NCI-H187 treated with DMSO at 0.1 percent for 48 hours (cell line): ENCODE data around the gene MRTFA.
"Not testable (repeated sequence)": the region's sequence is repeated elsewhere in the genome, so short reads cannot be mapped to it uniquely, and the experiment has no call there.

ENCODE experiments used
- DNase-seq: peaks from one replicate; lab custom pipeline; 2025; lab: John Stamatoyannopoulos, UW

MRTFA gene

DNA sequence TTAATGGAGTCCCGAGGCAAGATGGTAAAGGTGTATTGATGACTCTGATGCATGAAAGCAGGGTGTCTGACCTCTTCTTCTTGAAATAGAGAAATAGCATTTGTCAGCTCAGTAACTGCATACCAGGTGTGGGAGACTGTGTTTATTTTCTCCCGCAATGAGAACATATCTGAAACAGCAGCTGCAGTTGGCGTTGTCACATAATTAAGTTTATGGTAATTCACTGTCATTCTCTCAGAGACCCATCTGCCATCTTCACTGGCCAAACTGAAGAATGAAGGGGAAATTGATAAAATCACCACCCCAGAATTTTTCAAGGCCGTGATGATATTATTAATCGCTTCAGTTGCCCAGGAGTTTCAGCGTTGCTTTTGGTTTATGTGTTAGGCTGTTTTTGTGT, 22.6 kb upstream of the MRTFA start:
- DNase-seq, result no peak

DNA sequence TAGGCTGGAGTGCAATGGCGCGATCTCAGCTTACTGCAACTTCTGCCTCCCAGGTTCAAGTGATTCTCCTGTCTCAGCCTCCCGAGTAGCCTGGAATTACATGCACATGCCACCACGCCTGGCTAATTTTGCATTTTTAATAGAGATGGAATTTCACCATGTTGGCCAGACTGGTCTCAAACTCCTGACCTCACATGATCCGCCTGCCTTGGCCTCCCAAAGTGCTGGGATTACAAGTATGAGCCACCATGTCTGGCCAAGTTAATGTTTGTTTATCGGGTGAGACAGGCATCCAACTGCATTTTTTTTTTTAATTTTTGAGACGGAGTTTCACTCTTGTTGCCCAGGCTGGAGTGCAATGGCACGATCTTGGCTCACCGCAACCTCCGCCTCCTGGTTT, 20.1 kb upstream of the MRTFA start:
- DNase-seq, result not testable (repeated sequence)

DNA sequence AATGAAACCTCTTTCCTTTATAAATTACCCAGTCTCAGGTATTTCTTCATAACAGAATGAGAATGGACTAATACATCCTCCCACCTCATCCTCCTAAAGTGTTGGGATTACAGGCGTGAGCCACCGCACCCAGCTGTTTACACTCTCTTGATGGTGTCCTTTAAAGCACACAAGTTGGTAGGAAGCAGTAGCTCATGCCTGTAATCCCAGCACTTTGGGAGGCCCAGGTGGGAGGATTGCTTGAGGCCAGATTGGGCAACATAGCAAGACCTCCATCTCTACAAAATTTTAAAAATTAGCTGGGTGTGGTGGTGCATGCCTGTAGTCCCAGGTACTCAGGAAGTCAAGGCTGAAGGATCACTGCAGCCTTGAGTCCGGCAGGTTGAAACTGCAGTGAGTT, 19.4 kb upstream of the MRTFA start:
- DNase-seq, result not testable (repeated sequence)

DNA sequence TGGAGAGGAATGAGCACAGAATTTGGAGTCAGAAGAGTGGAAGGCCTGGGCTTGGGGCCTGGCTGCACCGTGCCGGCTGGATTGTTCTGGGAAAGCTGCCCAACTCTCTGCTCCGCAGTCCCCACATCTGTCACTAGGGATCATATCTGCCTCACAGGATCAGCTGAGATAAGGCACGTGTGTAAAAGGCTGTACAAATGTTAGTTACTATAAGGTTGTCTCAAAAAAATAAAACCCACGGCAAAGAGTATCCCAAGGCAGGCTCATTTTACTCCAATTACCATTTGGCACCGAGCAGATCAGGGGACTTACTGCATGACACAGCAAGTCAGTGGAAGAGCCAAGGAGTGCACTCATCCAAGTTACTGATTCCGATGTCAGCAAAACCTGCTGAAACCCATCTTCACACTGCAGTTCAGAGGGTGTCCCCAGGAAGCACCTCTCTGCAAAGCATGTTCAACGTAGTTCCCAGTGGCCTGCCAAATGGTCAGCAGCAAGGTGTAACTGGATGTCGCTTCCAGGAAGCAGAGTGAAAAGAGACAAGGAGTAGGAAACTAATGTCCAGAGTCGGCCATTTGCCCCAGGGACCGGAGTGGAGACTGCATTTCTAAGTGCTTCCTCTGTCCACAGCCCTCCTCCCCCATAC, 18.1 kb upstream of the MRTFA start:
- DNase-seq, result no peak

DNA sequence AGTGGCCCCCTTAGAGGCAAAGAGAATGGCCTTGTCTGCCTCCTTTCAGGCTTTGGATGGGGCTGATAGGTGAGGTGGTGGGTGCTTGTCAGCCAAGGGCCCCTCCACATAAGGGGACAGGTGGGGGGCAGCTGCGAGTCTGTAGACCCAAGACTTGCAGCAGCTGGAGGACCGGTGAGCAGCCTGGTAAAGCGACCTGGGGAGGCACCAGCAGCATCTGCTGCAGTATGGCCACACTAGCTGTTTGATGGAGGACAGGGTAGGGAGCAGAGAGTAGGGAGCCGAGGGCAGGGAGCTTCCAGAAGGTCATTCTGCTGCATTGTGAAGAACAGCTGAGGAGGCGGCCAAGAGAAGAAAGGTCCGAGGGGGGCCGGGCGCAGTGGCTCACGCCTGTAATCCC, 16.8 kb upstream of the MRTFA start:
- DNase-seq, result no peak

DNA sequence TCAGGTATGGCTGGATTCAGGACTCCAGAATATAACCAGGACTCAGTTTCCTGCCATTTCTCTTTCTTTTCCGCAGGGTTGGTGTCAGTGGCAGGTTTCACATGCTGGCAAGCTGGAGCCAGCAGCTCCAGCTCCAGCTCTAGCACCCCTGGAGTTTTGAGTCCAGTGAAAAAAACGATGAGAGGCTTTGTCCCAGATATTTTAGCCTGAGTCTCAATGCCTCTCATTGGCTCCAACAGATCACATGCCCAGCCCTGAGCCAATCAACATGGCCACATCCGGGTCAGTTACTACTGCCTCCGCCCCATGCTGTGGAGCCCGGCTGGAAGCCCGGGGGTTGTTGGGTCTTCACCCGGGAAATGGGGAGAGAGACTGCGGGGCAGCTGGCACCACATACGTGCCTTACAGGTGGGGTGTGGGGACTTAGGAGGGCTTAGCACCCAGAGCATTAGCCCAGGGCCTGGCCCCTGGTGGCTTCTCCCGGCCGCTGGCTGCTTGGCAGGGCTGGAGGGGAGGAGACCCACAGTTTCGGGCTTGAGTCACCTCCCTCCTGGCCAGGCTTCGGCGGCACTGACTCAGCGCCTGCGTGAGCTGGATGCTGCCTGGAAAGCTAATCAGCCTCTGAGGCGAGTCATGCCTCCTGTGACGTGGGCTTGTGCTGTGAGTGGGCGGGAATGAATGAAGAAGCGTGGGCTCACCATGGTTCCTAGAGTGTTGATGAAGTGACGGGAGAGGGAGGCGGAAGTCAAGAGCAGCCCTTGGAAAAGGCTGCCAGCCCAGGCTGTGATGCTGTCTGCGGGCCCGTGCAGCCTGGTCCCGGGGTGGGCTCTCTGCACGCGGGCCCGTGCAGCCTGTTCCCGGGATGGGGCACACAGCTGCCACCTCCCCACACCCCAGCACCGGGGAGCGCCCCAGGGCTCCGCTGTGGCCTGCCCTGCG, 15.3 kb upstream of the MRTFA start:
- peak; percentile 49 for DNase-seq

DNA sequence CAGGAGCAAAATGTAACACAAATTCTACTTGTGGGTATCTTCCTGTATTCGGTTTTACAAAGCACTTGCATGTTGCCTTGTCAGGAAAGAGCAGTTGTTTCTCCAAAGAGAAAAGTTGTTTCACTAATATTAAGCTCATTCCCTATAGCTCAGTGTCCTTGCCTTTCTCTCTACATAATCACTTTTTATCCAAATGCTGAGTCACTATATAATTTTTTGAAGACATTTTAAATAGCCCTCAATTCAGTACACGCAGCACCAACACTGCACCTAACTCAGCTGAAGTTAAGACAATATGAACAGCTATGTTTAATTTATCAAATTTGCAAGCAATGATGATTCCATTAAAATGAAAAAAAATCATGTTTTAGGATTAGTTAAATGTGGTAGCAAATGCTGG, 14.5 kb upstream of the MRTFA start:
- DNase-seq, result no peak

DNA sequence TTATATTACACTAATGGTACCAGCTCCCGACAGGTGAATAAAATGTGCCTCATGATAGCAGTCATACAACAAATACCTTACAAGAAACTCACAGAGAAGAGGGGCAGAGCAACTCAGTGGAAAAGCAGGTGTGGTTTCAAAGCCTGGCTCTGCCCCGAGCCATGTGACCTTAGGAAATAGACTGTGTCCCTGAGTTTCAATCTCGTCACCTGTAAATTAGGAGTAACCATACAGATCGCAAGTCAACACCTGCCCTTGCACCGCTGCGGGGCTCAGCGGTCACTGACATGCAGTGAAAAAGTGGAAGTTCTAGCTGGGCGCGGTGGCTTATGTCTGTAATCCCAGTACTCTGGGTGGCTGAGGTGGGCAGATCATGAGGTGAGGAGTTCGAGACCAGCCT, 11.9 kb upstream of the MRTFA start:
- no peak for DNase-seq

DNA sequence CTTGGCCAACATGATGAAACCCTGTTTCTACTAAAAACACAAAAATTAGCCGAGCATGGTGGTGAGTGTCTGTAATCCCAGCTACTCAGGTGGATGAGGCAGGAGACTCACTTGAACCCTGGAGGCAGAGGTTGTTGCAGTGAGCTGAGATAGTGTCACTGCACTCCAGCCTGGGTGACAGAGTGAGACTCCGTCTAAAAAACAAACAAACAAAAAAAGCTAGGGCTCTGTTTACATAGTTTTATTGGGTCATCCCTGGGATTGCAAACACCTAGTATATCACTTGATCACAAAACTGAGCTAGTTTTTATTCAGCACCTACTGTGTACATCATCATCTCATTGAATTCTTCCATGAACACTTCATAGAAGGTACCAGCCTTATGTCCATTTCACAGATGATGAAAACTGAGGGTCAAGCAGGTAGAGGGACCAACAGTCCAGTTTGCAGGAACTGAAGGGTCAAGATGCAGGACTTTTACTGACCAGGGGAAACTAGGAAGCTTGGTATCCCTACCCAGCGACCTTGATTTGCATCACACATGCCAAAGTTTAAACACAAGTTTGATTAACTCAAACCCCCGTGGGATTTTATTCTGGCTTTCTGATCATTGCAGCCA, 9.2 kb upstream of the MRTFA start:
- DNase-seq, result no peak

DNA sequence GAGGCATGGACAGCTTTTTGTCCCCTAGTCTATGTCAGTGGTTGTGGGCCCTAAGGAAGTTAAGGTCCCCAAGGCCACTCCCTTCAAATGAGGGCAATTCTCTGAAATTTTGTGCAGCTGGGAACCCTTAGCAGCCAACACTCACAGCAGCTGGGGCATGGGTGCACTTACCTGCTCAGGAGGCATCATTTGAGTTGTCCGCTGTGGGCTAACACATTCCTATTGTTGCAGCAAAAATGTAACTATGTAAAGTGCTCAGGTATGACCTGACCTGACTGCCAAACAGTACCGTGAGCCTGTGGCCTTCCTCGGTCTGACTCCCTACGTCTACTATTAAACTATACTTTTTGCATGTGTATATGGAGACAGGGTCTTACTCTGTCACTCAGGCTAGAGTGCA, 5.8 kb upstream of the MRTFA start:
- no peak for DNase-seq

DNA sequence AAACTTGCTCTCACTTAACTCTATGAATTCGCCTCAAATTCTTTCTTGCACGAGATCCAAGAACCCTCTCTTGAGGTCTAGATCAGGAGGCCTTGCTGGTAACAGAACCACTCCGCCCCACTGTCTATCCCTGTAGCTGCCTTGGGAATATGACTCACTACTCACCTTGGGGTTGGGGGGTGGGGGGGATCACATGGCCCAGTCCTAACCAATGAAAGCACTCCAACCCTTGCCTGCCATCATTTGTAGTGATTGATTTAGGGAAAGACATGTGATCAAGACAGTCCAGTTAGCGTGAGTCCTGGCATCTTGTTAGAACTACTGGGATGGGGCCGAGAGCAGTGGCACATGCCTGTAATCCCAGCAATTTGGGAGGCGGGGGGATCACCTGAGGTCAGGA, 4.8 kb upstream of the MRTFA start:
- DNase-seq, result no peak

DNA sequence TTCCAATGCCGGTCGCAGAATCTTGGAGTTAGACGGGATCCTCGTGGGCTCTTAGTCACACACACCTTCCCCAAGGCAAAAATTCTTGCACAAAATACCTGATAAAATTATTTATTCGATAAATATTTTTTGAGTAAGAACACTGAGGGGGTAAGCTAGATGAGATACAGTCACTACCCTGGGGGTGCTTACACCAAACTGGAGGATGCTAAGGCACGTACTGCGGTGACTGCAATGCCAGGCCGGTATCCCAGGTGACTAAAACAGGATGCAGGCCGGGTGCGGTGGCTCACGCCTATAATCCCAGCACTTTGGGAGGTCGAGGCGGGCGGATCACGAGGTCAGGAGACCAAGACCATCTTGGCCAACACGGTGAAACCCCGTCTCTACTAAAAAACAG, 1.7 kb upstream of the MRTFA start:
- no peak for DNase-seq

DNA sequence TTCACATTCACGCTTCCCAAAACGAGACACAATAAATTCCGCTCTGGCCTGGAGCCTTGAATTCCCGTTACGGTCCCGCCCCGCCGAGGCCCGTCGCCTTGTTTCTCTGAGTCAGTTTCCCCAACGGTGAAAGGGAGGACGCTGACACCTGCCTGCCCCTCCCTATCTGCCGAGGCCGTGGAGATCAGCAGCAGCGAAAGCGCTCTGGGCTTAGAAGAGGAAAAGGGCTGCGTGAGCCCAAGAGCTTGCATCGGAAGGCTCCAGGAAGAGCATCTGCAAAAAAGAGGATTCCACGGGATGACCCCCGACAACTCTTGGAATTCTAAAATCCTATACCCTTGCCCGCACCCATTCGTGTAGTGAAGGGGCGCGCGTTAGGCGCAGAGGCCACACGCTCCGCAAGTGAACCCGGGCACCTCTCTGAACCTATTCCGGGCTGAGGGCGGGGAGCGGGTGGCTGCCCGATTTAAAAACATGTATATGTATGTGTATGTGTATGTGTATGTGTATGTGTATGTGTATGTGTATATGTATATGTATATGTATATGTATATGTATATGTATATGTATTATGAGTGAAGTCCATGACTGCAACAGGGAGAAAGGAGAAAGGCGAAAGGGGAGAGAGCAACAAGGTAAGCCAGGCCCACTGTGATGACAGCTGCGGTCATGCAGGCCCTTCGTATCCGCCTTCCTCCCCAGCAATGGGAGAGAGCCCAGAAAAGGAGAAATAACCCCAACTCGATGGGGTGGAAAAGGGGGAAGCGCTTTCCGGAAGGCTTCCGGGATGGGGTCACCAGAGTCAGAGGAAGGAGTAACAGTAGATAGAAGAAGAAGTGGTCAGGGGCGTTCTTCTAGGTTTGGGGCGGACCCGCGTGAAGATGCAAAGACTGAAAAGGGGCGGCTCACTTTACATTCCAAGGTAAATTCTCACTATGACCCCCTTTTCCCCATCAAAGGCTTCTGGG, 948 bp upstream of the MRTFA start:
- no peak for DNase-seq

DNA sequence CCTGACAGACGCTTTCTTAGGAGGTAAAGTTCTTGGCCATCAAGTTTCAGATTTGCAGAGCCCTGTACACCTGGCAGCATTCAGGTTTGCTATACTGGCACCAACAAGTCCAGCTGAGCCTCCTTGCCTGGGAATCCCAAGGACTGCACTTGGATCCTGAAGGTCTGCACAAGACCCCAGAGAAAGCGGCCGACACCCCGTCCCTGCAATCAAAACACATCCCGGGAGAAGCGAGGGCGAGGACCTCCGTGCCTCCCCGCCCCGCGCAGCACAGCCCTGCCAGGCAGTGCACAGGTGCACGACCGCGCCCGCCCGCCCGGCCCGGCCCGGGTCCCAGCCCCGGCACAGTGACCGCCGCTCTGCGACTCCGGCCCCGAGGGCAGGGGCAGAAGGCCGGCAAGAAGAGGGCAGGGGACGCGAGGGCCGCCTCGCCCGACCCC, 559 bp downstream of the MRTFA start:
- no peak for DNase-seq

DNA sequence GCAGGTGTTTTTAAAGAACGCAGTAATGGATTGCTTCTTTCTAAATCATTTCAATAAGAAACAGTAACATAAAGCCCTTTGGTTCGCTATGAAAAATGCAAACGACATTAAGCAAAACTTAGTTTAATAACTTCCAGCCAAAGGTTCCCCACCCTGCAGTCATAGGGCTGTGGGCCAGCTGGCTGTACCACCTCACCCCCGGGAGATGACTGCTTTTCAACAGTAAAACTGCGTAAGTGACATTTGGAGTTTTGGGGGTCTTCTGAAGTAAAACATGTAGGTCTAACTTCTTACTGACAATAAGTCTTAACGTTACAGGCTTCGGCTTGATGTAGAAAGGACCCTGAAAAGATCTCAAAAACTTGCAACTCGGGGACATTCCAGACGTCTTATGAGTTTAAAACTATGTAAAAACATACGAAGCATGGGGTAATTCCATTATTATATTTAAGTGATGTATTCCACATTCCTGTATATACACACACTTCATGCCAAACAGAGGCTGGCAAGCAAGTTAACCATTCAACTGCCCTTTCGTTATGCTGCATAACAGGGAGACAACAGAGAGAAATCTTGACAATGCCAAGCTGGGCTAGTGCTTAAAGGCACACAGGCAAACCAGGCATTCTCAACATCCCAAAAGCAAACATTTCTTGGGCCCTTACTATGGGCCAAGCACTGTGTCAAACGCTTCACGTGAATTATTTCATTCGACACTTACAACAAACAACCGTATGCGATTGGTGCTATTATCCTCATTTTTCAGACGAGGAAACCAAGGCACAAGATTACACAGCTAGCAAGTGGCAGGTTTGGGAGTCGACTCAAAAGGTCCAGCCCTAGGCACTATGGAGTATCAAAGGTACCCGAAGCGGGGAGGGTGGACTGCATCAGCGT, 1.2 kb downstream of the MRTFA start:
- DNase-seq, result no peak

DNA sequence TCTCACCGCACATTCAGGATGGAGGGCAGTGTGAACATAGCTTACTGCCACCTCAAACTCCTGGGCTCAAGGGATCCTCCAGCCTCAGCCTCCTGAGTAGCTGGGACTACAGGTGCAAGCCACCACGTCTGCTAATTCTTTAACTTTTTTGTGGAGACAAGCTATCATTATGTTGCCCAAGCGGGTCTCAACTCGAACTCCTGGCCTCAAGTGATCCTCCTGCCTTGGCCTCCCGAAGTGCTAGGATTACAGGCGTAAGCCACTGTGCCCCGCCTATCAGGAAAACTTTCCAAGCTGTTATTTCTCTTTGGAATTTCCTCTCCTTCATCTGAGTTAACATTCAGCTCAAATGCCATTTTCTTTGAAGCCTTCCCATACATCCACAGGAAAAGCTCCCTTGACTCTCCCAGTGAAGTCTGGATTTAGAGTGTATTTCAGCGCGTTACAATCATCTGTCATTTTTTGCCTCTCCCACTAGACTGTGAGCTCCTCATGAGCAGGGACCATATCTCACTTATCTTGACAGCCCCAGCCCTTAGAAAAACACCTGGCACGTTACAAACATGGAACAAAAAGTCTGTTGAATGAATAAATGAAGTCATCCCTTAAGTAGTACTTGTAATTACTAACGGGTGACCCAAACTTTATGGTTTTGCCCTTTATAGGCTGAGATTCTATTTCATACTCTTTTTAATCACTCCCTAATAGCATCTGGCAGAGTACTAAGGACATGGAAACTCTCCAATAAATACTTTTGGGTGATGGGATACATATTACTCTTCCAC, 2.2 kb downstream of the MRTFA start:
- no peak for DNase-seq

DNA sequence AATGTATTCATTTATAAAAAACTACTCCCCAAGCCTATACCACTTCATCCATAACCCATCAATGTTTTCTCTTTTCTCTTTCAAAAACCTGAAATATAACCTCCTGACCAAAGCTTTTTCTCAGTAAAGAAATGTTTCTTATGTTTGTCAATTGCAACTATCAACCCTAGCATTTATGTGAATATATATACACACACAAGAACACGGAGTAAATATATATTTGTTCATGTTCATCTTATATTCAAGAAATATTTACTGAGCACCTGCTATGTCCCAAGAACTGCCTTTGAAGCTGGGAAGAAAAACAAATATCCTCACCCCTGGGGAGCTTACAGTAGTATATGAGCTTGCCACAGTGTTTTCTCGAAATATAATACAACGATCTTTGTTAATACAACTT, 3.5 kb downstream of the MRTFA start:
- no peak for DNase-seq

DNA sequence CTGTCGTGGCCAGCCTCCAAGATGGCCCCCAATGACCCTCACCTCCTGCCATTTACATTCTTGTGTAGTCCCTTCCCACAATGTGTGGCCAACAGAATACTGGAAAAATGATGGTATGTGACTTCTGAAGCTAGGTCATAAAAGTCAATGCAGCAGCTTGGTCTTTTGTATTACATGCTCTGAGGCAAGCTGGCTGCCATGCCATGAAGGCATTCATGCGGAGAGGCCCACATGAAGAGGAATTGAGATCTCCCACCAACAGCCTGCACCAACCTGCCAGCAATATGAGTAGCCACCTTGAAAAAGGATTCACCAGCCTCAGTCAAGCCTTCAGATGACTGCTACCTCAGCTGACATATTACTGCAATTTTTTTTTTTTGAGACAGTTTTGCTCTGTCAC, 4.6 kb downstream of the MRTFA start:
- DNase-seq, result no peak

DNA sequence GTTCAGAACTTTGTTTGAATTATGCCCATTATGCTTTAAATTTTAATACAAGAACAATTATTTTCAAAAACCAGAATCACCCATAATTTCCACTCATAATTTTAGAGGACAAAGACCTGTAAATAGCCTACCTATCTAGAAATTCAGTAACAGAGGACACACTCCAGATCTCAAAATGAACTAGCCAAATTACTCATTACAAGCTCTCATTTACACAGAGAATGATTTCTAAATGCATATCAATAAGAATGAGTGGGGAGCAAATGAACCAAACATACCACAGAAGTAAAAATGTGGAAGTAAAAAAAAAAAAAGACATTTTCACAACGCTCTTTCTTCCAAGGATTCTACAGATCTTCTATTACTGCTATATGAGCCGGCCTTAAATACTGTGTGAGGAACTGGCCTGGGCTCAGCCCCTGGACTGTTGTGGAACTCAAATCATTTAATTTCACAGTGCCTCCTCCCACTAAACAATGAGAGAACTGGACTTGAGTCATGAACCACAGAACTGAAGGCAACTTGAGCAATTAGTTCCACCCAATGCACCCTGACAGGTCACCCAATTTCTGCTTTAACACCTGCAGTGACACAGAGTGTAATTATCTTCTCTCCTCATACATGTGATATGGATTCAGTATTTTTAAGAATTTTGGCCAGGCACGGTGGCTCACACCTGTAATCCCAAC, 8.0 kb downstream of the MRTFA start:
- DNase-seq, result no peak
